ENCODE measurements around the gene SLC6A1.

GRCh38 chr3:11050666-11051323 is 58.2 kb downstream of the SLC6A1 start:
- TF ChIP-seq SUZ12 (IDR thresholded peaks at IDR 0.05; ENCODE audit: extremely low read depth, insufficient read depth, insufficient read length) (no peak), YY1 (IDR thresholded peaks at IDR 0.05; ENCODE audit: insufficient read depth, insufficient read length) (no peak), ZNF274 (IDR thresholded peaks at IDR 0.05; ENCODE audit: low read depth, low read length) (no peak)
